K562 (cell line): ENCODE measurements around the gene CATSPER1. TPM values are rescaled to one million over a fixed set of nuclear protein-coding genes. Genes with fewer than 3 reads are reported as not detected.
A peak's percentile ranks its signal among the peaks of the same experiment; 100 is the strongest.

ENCODE experiments used
- HDAC8 ChIP-seq: fragments of 450-650 bp; IDR thresholded peaks from 2 replicates; pipeline ENCODE4 v1.6.1; 2016; ENCODE audit warnings: mild to moderate bottlenecking, missing genetic modification characterization, moderate library complexity, missing compliant biosample characterization
- HMG20B ChIP-seq: fragments of 250-450 bp; sonication (Bioruptor Pico); IDR thresholded peaks from 2 replicates; pipeline ENCODE4 v1.5.0; 2021; ENCODE audit warnings: mild to moderate bottlenecking
- HSF4 ChIP-seq: fragments of 250-450 bp; sonication (Bioruptor Pico); IDR thresholded peaks from 2 replicates; pipeline ENCODE4 v2.1.2; 2022; ENCODE audit warnings: mild to moderate bottlenecking, moderate library complexity, borderline replicate concordance
- RBM17 ChIP-seq: fragments of 200-400 bp; formaldehyde crosslinking; IDR thresholded peaks from 2 replicates; pipeline ENCODE4 v1.6.1; 2017; ENCODE audit warnings: low read depth, mild to moderate bottlenecking, low read length, borderline replicate concordance
- SMARCE1 ChIP-seq: fragments of 450-650 bp; IDR thresholded peaks from 2 replicates; pipeline ENCODE4 v1.7.1; 2016; ENCODE audit warnings: mild to moderate bottlenecking
- TAF1 ChIP-seq: IDR thresholded peaks from 2 replicates; pipeline ENCODE4 v1.6.1; 2011; ENCODE audit warnings: mild to moderate bottlenecking, low read length, moderate library complexity; ENCODE audit not compliant: insufficient read depth, control insufficient read depth, severe bottlenecking; ENCODE audit errors: extremely low read depth
- ZNF384 ChIP-seq: IDR thresholded peaks from 2 replicates; pipeline ENCODE4 v1.6.1; 2012; ENCODE audit warnings: low read depth, low read length, improper control_type of control experiment
- ZNF75A ChIP-seq: fragments of 450-650 bp; formaldehyde crosslinking; IDR thresholded peaks from 2 replicates; pipeline ENCODE4 v1.4.0; 2020; ENCODE audit warnings: mild to moderate bottlenecking
- ZSCAN32 ChIP-seq: fragments of 450-650 bp; formaldehyde crosslinking; IDR thresholded peaks from 2 replicates; pipeline ENCODE4 v1.4.0; 2020; ENCODE audit warnings: mild to moderate bottlenecking, moderate library complexity
- ZZZ3 ChIP-seq: fragments of 450-650 bp; IDR thresholded peaks from 2 replicates; pipeline ENCODE4 v1.6.1; 2016; ENCODE audit warnings: antibody characterized with exemption, mild to moderate bottlenecking, moderate library complexity
- polyA plus RNA-seq, 8 experiments: library from polyadenylated mRNA; depleted of rRNA in 4 of 8; stranded (reverse) in 5 of 8; unstranded in 3 of 8; fragments of >200 nt; fragmentation: Nextera tagmentation in 2 of 8; fragmentation: Illumina TruSeq in 1 of 8; extraction: Ambion mirVana in 2 of 8; extraction: Trizol in 1 of 8; gene quantifications; 2 replicates each; pipeline versions ENCODE4 v1.2.1 to v1.2.3, GENCODE V29; 2011 to 2014; ENCODE audit warnings: inconsistent platforms in 1 of 8, missing spikeins in 1 of 8
- total RNA-seq, 7 experiments: library from RNA; depleted of rRNA in 6 of 7; stranded (reverse); fragments of >200 nt in 6 of 7; fragmentation: Illumina TruSeq in 2 of 7; extraction: Trizol in 2 of 7; gene quantifications; 2 replicates each; pipeline versions ENCODE4 v1.2.1 to v1.2.3, GENCODE V29; 2011 to 2021; ENCODE audit warnings: low replicate concordance in 1 of 7
- TF ChIP-seq, protein P1 (sequence below): fragments of 200-600 bp; sonication (generic); IDR thresholded peaks from one replicate; pipeline ENCODE4 v1.6.1; 2012; ENCODE audit warnings: mild to moderate bottlenecking, low read depth, low read length, inconsistent platforms
- TF ChIP-seq, protein P2 (sequence below): fragments of 250-450 bp; sonication (Bioruptor Pico); IDR thresholded peaks from 2 replicates; pipeline ENCODE4 v1.5.0; 2021
- TF ChIP-seq, protein P3 (sequence below), 2 experiments: fragments of 450-650 bp in 1 of 2; IDR thresholded peaks; 2 replicates each; pipeline ENCODE4 v1.6.1; 2011 to 2017; ENCODE audit warnings: low read depth in 2 of 2, antibody characterized with exemption in 1 of 2, borderline replicate concordance in 1 of 2, low read length in 1 of 2, mild to moderate bottlenecking in 1 of 2, mixed read lengths in 1 of 2; ENCODE audit not compliant: control insufficient read depth in 1 of 2

Gene CATSPER1
- total and polyA plus RNA-seq, 9 of the 15 experiments (the other 6 are each of a cell fraction or from before 2014, with no cell fraction given): 0.21 to 3.3 (median 0.76) TPM

DNA sequence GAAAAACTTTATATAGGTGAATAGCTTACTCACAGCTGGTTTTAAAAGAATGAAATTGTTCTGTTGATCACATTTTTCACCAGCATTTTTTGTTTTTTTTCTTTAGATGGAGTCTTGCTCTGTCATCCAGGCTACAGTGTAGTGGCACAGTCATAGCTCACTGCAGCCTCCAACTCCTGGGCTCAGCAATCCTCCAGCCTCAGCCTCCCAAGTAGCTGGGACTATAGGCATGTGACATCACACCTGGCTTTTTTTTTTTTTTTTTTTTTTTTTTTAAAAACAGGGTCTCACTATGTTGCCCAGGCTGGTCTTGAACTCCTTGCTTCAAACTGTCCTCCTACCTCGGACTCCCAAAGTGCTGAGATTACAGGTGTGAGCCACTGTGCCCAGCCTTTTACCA lies 47.4 kb upstream of the CATSPER1 start (continued):
- TF ChIP-seq RBM17 (no peak), HMG20B (CRISPR knock-in tag) (no peak), ZSCAN32 (CRISPR knock-in tag) (no peak), TAF1 (no peak), HSF4 (CRISPR knock-in tag) (no peak), SMARCE1 (no peak), ZNF75A (CRISPR knock-in tag) (no peak), ZZZ3 (no peak), ZNF384 (peak; percentile 72), HDAC8 (no peak)
- TF ChIP-seq, protein P1, sequence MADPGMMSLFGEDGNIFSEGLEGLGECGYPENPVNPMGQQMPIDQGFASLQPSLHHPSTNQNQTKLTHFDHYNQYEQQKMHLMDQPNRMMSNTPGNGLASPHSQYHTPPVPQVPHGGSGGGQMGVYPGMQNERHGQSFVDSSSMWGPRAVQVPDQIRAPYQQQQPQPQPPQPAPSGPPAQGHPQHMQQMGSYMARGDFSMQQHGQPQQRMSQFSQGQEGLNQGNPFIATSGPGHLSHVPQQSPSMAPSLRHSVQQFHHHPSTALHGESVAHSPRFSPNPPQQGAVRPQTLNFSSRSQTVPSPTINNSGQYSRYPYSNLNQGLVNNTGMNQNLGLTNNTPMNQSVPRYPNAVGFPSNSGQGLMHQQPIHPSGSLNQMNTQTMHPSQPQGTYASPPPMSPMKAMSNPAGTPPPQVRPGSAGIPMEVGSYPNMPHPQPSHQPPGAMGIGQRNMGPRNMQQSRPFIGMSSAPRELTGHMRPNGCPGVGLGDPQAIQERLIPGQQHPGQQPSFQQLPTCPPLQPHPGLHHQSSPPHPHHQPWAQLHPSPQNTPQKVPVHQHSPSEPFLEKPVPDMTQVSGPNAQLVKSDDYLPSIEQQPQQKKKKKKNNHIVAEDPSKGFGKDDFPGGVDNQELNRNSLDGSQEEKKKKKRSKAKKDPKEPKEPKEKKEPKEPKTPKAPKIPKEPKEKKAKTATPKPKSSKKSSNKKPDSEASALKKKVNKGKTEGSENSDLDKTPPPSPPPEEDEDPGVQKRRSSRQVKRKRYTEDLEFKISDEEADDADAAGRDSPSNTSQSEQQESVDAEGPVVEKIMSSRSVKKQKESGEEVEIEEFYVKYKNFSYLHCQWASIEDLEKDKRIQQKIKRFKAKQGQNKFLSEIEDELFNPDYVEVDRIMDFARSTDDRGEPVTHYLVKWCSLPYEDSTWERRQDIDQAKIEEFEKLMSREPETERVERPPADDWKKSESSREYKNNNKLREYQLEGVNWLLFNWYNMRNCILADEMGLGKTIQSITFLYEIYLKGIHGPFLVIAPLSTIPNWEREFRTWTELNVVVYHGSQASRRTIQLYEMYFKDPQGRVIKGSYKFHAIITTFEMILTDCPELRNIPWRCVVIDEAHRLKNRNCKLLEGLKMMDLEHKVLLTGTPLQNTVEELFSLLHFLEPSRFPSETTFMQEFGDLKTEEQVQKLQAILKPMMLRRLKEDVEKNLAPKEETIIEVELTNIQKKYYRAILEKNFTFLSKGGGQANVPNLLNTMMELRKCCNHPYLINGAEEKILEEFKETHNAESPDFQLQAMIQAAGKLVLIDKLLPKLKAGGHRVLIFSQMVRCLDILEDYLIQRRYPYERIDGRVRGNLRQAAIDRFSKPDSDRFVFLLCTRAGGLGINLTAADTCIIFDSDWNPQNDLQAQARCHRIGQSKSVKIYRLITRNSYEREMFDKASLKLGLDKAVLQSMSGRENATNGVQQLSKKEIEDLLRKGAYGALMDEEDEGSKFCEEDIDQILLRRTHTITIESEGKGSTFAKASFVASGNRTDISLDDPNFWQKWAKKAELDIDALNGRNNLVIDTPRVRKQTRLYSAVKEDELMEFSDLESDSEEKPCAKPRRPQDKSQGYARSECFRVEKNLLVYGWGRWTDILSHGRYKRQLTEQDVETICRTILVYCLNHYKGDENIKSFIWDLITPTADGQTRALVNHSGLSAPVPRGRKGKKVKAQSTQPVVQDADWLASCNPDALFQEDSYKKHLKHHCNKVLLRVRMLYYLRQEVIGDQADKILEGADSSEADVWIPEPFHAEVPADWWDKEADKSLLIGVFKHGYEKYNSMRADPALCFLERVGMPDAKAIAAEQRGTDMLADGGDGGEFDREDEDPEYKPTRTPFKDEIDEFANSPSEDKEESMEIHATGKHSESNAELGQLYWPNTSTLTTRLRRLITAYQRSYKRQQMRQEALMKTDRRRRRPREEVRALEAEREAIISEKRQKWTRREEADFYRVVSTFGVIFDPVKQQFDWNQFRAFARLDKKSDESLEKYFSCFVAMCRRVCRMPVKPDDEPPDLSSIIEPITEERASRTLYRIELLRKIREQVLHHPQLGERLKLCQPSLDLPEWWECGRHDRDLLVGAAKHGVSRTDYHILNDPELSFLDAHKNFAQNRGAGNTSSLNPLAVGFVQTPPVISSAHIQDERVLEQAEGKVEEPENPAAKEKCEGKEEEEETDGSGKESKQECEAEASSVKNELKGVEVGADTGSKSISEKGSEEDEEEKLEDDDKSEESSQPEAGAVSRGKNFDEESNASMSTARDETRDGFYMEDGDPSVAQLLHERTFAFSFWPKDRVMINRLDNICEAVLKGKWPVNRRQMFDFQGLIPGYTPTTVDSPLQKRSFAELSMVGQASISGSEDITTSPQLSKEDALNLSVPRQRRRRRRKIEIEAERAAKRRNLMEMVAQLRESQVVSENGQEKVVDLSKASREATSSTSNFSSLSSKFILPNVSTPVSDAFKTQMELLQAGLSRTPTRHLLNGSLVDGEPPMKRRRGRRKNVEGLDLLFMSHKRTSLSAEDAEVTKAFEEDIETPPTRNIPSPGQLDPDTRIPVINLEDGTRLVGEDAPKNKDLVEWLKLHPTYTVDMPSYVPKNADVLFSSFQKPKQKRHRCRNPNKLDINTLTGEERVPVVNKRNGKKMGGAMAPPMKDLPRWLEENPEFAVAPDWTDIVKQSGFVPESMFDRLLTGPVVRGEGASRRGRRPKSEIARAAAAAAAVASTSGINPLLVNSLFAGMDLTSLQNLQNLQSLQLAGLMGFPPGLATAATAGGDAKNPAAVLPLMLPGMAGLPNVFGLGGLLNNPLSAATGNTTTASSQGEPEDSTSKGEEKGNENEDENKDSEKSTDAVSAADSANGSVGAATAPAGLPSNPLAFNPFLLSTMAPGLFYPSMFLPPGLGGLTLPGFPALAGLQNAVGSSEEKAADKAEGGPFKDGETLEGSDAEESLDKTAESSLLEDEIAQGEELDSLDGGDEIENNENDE: no peak
- TF ChIP-seq, protein P2, sequence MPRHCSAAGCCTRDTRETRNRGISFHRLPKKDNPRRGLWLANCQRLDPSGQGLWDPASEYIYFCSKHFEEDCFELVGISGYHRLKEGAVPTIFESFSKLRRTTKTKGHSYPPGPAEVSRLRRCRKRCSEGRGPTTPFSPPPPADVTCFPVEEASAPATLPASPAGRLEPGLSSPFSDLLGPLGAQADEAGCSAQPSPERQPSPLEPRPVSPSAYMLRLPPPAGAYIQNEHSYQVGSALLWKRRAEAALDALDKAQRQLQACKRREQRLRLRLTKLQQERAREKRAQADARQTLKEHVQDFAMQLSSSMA: no peak
- TF ChIP-seq, protein P3, sequence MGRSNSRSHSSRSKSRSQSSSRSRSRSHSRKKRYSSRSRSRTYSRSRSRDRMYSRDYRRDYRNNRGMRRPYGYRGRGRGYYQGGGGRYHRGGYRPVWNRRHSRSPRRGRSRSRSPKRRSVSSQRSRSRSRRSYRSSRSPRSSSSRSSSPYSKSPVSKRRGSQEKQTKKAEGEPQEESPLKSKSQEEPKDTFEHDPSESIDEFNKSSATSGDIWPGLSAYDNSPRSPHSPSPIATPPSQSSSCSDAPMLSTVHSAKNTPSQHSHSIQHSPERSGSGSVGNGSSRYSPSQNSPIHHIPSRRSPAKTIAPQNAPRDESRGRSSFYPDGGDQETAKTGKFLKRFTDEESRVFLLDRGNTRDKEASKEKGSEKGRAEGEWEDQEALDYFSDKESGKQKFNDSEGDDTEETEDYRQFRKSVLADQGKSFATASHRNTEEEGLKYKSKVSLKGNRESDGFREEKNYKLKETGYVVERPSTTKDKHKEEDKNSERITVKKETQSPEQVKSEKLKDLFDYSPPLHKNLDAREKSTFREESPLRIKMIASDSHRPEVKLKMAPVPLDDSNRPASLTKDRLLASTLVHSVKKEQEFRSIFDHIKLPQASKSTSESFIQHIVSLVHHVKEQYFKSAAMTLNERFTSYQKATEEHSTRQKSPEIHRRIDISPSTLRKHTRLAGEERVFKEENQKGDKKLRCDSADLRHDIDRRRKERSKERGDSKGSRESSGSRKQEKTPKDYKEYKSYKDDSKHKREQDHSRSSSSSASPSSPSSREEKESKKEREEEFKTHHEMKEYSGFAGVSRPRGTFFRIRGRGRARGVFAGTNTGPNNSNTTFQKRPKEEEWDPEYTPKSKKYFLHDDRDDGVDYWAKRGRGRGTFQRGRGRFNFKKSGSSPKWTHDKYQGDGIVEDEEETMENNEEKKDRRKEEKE (IDR thresholded peaks at IDR 0.05; ENCODE audit: borderline replicate concordance in 1 of 2, control insufficient read depth in 1 of 2, low read depth in 2 of 2, low read length in 1 of 2): 0 out of 4 replicates have a peak, but pooled peaks of 1 of the 2 experiments have one; percentile 25
